ENCODE measurements around the gene RMDN3.

RMDN3 gene

GRCh38 chr15:40693904-40694687 is 61.0 kb downstream of the RMDN3 start:
- DNase-seq (ENCODE audit: low read depth in 2 of 2), result no peak

- no peak for DNase-seq (ENCODE audit: low read depth in 2 of 2)
Measured at GRCh38 chr15:40691737-40692136, 63.3 kb downstream of the RMDN3 start.

- no peak for DNase-seq (ENCODE audit: low read depth in 2 of 2)
Measured at GRCh38 chr15:40688932-40689799, 65.9 kb downstream of the RMDN3 start.
